ENCODE results near the gene CDC14B. TPM values are rescaled to one million over a fixed set of nuclear protein-coding genes. Genes with fewer than 3 reads are reported as not detected.
"Not testable (repeated sequence)": the region's sequence is repeated elsewhere in the genome, so short reads cannot be mapped to it uniquely, and the experiment has no call there.

Gene CDC14B
- 6.6 and 6.7 TPM in 2 replicates for polyA plus RNA-seq (2014; cell fraction: cytosol; rRNA removed)
- polyA plus RNA-seq (2014; cell fraction: nucleus; rRNA removed) = 6.7 and 7.0 TPM in 2 replicates

DNA sequence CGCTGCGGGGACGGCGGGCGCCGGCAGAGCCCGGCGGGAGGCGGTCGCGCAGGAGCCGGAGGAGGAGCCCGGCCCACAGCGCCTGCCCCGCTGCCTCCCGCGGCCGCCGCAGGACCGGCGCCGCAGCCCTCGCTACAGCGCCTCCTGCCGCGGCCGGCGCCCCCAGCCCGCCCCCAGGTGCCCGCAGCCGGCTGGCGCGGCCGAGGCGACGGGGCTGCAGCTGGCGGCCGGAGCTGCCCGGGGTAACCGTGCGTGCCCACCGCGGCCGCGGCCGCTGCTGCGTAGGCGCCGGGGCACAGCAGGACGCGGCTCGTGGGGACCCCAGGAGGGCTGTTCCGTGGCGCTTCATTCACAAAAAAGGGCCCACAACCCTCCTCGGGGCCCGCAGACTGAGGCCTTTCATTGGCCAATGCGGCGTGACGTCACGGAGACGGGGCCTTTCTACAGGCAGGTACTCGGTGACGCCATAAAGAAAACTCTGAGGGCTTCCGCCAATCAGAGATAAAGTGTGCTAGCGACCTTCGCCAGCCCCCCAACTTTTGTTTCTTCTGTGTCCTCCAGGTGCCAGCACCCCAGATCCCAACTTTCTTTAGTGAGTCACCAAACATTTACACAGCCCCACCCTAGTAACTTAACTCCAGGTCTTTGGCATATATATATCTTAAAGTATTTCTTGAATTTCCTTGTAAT lies at the start of gene CDC14B:
Gene CDC14B, minus strand, starts transcription at position 353 of the 690 bp plus-strand sequence. CDS start 465 bp downstream, outside the sequence.
- peak; percentile 82 for DNase-seq (ENCODE audit: low spot score)

DNA sequence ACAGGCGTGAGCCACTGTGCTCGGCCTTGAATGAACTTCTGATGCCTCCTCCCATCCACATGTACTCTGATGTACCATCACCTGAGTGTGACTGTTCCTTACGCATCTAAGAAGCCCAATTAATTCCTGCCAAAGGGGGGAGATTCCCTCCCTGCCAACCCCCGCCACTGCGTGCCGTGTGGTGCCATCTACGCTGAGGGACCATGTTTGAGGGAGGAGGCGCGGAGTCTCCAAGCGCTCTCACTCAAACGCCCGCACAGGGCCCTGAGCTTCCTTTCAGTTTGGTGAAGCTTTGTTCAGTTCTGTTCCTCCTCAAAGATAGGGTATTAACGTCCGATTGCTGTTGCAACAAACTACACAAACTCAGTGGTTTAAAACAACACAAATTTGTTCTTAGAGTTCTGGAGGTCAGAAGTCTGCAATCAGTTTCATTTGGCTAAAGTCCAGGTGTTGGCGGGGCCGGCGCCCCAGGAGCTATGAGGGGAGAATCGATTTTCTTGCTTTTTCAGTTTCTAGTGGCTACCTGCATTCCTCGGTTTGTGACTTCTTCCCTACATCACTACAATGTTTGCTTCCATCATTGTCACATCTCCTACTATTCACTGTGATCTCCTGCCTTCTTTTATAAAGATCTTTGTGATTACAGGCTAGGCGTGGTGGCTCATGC lies 49.4 kb upstream of the CDC14B start:
- no peak for DNase-seq (ENCODE audit: low spot score)

DNA sequence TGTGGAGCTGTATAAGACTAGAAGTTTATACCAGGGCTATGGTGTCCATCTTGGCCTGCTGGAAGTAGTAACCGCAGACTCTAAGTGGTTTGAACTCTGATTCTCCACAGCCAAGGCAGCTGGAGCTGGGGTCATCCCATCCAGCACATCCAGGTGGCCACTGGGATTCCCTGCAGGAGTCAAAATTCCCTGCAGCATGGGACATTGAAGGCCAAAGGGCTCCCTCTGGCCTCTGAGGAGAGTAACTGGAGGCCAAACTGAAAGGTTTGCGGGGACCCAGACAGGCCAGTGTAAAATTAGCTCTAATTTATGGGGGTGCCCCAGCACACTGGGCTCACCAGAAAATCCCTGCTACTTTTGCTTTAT lies 47.7 kb upstream of the CDC14B start:
- DNase-seq (ENCODE audit: low spot score) = no peak

DNA sequence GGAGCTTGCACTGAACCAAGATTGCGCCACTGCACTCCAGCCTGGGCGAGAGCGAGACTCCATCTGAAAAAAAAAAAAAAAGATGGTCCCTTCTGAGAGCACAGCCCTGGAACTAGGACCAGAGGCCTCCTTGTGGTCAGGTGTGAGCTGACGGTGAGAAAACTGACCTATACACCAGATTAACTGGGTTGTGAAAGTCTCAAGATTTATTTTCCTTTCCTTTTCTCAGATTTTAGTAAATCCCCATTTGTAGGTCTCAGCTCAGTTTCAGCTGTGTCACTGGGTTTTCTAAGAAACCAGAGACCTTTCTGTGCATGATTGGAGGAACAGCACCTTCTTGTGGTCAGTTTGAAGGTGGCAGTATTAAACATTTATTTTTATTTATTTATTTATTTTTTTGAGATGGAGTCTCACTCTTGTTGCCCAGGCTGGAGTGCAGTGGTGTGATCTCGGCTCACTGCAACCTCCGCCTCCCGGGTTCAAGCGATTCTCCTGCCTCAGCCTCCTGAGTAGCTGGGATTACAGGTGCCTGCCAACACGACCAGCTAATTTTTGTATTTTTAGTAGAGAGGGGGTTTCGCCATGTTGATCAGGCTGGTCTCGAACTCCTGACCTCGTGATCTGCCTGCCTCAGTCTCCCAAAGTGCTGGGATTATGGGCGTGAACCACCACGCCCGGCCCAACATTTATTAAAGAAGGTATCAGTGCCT lies 47.2 kb upstream of the CDC14B start:
- DNase-seq (ENCODE audit: low spot score) = peak; percentile 32

DNA sequence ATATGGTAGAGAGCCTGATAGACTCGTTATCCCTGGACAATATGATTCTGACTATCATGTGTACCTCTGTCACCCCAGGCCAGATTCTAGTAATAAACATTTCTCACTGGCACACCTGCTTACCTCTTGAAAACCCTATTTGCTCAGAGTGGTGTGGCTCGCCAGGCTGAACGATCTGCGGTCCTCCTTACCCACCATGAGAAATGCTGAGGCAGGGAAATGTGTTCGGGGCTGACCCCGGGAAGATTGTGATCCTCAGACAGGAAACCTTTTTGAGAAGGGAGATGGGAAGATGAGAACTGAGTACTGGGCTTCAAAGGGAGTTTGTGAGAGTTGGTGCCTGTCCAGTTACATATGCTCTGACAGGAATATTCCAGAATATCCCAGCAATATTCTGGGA lies 46.1 kb upstream of the CDC14B start:
- DNase-seq (ENCODE audit: low spot score) = no peak

DNA sequence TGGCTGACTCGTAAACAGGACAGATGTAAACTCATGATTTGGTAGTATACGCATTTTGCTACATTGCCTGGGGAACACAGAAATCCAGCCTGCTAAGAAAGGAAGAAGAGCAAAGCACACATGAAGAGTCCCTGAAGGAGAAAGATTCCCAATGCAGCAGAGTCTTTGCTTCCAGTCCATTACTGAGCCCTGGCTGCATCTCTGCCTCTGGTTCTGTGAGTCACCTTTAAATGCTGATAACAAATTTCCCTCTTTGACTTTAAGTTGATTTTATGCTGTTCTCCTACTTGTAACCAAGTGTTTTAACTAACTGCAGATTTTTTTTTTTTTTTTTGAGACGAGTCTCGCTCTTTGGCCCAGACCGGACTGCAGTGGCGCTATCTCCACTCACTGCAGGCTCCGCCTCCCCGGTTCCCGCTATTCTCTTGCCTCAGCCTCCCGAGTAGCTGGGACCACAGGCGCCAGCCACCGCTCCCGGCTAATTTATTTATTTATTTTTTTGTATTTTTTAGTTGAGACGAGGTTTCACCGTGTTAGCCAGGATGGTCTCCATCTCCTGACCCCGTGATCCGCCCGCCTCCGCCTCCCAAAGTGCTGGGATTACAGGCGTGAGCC lies 44.0 kb upstream of the CDC14B start:
- DNase-seq (ENCODE audit: low spot score) = no peak

DNA sequence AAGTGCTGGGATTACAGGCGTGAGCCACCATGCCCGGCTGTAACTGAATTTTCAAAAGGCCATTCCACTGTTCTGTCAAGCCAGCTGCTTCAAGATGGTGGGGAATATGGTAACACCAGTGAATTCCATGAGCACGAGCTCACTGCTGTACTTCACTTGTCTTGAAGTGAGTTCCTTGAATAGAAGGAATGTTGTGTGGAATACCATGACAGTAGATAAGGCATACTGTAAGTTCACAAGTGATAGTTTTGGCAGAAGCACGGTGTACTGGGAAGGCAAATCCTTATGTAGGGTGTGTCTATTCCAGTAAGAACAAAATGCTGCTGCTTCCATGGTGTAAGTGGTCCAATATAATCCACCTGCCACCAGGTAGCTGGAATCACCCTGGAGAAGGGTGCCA lies 42.1 kb upstream of the CDC14B start:
- DNase-seq (ENCODE audit: low spot score) = no peak

DNA sequence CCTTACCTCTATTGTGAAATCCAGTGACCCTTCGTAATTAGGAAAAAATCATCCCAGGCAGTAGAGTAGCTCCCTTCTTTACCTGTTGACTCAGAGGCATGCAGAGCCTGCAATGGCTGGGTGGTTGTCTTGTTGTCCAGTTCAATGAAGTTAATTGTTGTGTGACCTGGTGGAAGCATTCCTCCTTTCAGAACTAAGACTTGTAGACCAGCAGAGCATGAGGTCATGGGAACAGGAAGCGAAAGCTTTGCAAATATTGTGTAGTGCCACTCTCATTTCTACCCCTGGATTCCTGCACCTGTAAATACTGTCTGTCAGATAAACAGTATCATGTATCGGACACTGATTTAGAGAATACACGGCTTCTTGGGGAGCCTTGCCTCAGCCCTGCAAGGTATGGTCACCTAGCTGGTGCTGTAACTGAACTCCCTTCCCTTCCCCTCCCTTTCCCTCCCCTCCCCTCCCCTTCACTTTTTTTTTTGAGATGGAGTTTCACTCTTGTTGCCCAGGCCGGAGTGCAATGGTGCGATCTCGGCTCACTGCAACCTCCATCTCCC lies 41.1 kb upstream of the CDC14B start:
- no peak for DNase-seq (ENCODE audit: low spot score)

DNA sequence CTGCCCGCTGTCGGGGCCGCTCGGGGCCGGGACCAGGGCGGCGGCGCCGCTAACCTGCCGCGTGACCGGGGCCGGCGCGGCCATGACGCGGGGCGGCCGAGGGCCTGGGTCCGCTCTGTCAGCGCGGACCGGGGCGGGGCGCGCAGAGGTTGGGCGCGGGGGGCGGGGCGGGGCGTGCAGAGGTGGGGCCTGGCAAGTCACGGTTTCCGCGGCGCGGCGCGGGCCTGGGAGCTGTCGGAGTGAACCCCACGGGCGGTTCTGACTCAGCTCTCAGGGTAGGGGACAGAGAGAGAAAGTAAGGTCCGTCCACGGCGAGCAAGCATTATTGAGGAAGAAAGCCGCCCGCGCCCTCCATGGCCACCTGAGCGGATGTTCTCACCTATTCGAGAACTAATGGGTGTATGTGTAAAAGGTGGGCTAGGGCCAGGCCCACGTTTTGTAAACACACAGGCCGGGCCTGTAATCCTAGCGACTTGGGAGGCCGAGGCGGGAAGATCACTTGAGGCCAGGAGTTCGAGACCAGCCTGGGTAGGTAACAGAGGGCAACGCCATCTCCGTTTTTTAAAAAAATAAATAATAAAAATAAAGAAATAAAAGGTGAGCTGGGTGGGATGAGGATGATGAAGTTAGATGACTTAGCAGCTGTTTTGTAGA lies 35.7 kb upstream of the CDC14B start, which contains the start of gene PRXL2C:
Gene PRXL2C, minus strand, starts transcription at position 120 of the 654 bp plus-strand sequence. Its CDS starts 36 bp downstream, at position 84.
- DNase-seq (ENCODE audit: low spot score) = peak; percentile 6

DNA sequence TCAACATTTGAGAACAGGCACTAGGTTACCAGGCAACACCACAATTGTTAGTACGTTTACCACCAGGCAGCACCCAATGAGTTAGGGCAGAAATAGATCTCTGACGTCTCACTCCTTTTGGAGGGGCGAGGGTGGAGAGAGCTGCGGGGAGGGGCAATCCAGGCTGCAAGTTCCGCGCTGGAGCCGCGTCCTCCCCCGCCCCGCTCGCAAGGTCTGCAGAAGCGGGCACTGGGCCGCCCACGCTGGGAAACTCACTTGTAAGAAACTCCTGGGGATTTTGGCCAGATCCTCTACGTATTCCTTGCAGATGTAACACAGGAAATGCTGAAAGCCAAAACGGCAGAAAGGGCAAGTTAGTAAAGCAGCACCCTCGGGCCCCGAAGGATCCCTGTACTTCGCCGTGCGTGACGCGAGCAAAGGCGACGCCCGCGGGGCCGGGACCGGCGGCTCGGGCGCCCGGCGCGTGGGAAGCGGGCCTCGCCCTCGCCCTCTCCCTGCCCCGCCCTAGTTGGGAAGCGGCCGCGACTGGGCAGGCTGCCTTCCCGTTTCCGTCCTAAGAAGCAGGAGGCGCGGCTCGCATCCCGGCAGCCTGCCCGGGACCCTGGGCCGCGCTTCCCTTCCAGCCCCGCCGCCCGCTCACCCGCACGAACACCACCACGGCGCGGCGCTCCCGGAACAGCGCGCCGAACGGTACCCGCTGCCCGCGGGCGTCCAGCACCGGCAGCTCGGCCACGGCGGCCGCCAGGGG lies 35.0 kb upstream of the CDC14B start:
- peak; percentile 23 for DNase-seq (ENCODE audit: low spot score)

DNA sequence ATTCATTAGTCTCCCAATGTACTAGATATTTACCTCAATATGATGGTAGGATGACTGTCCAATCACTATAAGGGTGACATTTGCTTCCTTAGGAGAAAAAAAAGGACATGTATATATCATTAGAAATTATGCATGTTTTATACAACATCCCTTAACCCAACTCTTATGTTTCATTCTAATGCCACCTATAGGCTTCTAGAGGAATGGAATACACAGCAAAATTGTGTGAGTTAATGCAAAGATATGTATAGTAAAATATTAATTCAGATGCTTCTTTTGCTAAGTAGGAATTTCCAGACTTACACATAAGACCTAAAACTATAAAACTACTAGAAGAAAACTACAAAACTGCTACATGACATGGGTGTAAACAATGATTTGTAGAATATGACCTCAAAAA lies 32.0 kb upstream of the CDC14B start:
- DNase-seq (ENCODE audit: low spot score) = no peak

DNA sequence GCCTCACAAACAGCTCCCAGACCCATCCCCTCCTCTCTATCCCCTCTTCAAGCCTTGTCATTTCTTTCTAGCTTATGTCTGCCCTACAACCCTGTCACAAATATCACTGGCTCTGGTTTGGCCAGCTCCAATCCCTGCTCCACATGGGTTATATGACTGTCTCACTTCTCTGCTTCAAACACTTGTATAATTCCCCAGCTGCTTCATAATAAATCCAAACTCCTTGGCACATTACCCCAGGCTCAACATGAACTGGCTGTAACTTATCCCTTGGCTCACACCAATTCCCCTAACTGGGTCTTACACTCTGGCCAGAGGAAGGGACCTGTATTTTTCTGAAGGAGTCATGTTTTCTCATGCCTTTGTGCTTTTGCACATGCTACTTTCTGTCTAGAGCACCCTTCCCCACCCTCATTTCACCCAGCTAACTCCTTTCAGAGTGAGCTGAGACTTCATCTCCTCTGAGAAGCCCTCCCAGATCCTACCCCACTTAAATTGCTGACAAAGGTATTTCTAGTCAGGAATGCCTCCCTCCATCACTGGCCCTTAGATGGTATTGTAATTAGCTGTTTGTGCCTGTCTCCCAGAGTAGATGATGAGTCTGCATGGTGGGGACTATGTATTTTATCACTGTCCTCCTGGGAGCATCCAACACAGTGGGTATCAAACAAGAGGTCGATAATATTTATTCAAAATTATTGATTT lies 30.1 kb upstream of the CDC14B start:
- no peak for DNase-seq (ENCODE audit: low spot score)

DNA sequence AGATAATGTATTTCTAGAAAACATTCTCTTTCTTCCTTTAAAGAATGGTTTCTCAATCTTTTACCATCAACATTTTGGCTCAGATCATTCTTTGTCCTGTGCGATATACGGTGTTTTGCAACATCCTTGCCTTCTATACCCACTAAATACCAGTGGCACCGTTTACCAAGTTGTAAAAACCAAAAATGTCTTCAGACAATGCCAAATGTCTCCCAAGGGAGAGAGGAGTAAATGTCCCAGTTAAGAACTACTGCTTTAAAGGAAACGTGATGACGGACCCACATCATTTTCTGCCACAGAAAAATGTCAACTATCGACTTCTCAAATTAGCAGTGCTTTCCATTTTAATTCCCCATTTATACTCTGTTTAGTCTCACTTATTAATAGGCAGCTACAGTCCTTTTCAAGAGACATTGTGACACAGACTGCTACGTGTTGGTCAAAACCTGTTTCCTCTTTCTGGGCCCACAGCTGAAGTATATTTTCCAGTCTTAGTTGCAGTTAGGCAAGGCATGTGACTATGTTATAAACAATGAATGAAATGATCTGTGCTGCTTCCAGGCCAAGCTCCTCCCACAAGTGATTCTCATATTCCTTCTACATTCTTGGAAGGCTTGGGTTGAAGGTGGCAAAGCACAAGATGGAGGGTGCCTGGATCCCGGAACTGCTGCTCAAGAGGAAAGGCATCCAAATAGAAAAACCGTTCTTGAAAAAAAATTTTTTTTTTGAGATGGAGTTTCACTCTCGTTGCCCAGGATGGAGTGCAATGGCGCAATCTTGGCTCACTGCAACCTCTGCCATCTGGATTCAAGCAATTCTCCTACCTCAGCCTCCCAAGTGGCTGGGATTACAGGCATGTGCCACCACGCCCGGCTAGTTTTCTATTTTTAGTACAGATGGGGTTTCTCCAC lies 26.7 kb upstream of the CDC14B start:
- no peak for DNase-seq (ENCODE audit: low spot score)

DNA sequence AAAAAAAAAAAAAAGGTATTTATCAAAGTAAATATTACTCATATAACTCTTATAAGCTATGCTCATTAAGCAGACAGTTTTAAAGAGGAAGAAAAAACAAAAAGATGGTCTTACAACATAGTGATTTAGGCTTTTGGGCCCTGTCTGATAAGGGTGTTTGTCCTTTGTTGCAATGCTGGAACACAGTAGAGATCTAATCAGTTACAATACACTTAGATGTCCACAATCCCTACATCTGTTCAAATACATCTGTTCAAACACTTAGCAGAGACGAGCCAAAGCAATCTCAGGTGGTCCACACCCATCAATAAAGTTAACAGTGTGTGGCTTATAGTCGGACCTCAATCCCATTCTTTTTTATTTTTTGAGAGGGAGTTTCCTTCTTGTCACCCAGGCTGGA lies 24.5 kb upstream of the CDC14B start:
- DNase-seq (ENCODE audit: low spot score) = no peak

DNA sequence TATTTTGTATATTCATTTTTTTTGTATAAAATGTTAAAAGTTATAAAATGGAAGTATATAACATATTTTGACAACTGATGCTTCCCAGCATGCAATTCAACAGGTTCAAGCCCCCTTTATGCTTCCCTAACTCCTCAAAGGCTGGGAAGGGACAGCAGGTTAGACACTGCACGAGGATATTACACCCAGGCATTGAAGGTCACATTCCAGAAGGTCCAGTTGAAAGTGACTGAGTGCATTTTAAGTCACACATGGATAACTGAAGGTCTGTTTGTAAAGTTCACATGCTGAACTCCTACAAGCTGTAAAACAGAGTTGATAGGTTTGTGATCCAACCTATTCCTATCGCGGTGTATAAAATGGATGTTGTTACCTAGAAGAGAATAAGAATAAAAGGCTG lies 21.9 kb upstream of the CDC14B start:
- no peak for DNase-seq (ENCODE audit: low spot score)

DNA sequence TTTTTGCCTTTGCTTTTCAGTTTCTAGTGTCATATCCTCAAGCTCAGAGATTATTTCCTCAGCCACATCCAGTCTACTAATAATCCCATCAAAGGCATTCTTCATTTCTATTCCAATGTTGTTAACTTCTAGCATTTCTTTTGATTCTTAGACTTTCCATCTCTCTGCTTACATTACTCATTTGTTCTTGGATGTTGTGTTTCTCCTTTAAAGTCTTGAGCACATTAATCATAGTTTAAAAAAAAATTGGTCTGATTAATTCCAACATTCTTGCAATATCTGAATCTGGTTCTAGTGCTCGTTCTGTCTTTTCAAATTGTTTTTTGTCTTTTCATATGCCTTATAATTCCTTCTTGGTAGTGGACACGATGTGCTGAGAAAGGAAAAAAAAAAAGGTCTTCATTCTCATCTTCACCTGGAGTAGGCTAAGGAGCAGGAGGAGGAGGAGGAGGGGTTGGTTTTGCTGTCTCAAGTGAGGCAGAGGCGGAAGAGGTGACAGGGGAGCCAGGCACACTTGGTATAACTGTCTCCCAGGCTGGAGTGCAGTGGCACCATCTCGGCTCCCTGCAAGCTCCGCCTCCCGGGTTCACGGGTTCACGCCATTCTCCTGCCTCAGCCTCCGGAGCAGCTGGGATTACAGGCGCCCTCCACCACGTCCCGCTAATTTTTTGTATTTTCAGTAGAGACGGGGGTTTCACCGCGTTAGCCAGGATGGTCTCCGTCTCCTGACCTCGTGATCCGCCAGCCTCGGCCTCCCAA lies 19.1 kb upstream of the CDC14B start:
- no peak for DNase-seq (ENCODE audit: low spot score)

DNA sequence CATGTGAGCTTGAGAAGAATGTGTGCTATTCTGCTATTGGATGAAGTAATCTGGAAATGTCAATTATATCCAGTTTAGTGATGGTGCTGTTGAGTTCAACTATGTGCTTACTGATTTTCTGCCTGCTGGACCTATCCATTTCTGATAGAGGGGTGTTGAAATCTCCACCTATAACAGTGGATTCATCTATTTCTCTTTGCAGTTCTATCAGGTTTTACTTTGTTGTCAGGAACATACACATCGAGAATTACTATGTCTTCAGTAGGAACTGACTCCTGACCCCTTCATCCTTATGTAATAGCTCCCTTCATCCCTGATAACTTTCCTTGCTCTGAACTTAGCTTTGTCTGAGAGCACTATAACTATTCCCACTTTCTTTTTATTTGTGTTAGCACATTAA lies 16.7 kb upstream of the CDC14B start:
- DNase-seq (ENCODE audit: low spot score) = no peak

DNA sequence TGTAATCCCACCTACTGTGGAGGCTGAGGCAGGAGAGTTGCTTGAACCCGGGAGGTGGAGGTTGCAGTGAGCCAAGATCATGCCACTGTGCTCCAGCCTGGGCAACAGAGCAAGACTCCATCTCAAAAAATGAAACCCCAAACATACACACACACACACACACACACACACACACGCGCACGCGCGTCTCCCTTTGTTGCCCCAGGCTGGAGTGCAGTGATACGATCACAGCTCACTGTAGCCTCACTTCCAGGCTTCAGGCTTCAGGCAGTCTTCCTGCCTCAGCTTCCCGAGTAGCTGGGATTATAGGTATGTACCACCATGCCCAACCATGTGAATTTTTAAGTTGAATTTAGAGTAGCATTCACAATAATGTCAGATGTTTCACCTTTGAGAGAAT lies 13.9 kb upstream of the CDC14B start:
- DNase-seq (ENCODE audit: low spot score) = not testable (repeated sequence)
